NAMALWA (cell line): ENCODE results near the gene MYBPHL.
A peak's percentile ranks its signal among the peaks of the same experiment; 100 is the strongest.

Experiments
- DNase-seq: peaks from one replicate; pipeline ENCODE4 v3.0.0-alpha.2; 2015; ENCODE audit warnings: low spot score

MYBPHL gene

GRCh38 chr1:109252893-109253802 is 53.7 kb downstream of the MYBPHL start:
- DNase-seq = peak; percentile 55

DNA sequence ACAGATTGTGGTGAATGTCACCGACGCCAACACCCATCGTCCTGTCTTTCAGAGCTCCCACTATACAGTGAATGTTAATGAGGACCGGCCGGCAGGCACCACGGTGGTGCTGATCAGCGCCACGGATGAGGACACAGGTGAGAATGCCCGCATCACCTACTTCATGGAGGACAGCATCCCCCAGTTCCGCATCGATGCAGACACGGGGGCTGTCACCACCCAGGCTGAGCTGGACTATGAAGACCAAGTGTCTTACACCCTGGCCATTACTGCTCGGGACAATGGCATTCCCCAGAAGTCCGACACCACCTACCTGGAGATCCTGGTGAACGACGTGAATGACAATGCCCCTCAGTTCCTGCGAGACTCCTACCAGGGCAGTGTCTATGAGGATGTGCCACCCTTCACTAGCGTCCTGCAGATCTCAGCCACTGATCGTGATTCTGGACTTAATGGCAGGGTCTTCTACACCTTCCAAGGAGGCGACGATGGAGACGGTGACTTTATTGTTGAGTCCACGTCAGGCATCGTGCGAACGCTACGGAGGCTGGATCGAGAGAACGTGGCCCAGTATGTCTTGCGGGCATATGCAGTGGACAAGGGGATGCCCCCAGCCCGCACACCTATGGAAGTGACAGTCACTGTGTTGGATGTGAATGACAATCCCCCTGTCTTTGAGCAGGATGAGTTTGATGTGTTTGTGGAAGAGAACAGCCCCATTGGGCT is 54.5 kb downstream of the MYBPHL start:
- no peak for DNase-seq

DNA sequence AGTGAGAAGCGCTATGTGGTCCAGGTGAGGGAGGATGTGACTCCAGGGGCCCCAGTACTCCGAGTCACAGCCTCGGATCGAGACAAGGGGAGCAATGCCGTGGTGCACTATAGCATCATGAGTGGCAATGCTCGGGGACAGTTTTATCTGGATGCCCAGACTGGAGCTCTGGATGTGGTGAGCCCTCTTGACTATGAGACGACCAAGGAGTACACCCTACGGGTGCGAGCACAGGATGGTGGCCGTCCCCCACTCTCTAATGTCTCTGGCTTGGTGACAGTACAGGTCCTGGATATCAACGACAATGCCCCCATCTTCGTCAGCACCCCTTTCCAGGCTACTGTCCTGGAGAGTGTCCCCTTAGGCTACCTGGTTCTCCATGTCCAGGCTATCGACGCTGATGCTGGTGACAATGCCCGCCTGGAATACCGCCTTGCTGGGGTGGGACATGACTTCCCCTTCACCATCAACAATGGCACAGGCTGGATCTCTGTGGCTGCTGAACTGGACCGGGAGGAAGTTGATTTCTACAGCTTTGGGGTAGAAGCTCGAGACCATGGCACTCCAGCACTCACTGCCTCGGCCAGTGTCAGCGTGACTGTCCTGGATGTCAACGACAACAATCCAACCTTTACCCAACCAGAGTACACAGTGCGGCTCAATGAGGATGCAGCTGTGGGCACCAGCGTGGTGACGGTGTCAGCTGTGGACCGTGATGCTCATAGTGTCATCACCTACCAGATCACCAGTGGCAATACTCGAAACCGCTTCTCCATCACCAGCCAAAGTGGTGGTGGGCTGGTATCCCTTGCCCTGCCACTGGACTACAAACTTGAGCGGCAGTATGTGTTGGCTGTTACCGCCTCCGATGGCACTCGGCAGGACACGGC is 55.3 kb downstream of the MYBPHL start:
- no peak for DNase-seq

DNA sequence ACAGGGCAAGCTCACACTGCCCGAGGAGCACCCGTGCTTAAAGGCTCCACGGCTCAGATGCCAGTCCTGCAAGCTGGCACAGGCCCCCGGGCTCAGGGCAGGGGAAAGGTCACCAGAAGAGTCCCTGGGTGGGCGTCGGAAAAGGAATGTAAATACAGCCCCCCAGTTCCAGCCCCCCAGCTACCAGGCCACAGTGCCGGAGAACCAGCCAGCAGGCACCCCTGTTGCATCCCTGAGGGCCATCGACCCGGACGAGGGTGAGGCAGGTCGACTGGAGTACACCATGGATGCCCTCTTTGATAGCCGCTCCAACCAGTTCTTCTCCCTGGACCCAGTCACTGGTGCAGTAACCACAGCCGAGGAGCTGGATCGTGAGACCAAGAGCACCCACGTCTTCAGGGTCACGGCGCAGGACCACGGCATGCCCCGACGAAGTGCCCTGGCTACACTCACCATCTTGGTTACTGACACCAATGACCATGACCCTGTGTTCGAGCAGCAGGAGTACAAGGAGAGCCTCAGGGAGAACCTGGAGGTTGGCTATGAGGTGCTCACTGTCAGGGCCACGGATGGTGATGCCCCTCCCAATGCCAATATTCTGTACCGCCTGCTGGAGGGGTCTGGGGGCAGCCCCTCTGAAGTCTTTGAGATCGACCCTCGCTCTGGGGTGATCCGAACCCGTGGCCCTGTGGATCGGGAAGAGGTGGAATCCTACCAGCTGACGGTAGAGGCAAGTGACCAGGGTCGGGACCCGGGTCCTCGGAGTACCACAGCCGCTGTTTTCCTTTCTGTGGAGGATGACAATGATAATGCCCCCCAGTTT is 56.1 kb downstream of the MYBPHL start:
- DNase-seq = no peak

DNA sequence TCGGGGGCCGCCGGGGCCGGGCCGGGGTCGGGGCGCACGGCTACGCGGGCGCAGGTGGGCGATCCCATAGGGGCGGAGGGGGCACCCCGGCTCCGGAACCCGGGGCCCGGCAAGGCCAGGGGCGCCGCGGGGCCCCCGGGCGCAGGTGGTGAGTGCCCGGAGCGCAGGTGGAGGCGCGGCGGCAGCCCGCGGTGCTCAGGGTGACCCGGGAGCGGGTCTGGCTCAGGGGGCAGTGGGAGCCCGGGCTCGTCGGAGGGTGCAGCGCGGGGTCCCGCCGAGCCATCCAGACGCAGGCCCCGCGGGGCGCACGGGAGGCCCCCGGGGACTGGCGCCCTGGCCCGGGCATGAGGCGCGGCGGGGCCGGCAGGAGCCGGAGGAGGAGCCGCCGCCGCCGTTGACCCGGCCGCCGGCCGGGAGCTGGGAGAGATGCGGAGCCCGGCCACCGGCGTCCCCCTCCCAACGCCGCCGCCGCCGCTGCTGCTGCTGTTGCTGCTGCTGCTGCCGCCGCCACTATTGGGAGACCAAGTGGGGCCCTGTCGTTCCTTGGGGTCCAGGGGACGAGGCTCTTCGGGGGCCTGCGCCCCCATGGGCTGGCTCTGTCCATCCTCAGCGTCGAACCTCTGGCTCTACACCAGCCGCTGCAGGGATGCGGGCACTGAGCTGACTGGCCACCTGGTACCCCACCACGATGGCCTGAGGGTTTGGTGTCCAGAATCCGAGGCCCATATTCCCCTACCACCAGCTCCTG is 57.0 kb downstream of the MYBPHL start:
- DNase-seq = no peak

DNA sequence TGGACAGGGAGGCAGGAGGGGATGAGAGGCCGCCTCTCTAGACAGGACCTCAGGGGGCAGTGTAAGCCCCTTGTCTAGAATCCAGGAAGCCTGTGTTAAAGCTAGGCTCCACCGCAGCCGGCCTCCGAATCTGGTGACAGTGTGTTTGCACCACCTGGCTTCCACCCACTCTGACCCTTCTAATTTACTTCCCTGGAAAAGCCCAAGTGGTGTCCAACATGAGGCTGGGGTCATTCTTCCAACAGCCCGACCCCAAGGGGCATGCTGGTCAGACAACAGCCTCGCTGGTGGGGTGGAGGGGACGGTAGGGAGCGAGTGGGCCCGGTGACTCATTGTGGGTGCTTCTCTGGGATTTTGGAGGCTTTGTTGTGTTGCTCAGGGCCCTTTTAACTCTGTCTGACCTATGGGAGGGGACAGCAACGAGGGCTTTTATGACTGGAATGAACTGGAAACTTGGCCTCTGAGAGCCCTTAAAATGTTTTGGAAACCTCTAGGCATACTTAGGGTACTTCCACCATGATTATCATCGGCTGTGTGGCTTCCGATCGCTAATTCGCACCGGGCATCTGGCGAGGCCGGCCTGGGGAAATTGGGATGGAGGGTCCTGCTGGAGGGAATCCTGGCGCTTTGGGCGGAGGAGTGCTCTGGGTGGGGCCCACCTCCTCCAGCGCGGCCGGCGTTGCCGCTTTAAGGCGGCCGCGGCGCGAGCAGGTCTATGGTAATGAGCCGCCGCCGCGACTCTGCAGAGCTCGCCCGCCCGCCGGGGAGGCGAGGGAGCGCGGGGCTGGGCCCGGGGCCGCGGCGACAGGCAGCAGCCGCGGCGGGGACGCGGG is 57.8 kb downstream of the MYBPHL start, which contains the start of gene CELSR2:
Gene CELSR2 (plus strand): TSS at position 743 of the 833 bp plus-strand sequence. CDS start 541 bp downstream, outside the sequence.
- peak; percentile 72 for DNase-seq

DNA sequence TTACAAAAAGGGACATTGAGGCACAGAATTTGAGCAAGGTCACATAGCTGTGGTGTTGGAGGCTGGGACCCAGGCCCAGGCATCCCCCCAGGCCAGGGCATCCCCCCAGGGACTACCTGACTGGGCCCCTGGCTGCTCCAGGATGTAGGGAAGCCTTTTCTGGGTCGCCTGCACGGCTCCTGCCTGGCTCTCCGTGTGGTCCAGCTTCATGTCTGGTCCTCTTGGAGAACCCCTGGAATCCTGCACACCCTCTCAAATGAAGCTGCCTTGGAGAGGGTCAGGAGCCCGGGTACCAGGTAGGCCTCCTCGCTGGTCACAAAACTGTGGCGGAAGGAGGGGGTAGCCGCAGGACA is 58.4 kb downstream of the MYBPHL start:
- DNase-seq = no peak

GRCh38 chr1:109247401-109248365 is 59.1 kb downstream of the MYBPHL start:
- DNase-seq = no peak

DNA sequence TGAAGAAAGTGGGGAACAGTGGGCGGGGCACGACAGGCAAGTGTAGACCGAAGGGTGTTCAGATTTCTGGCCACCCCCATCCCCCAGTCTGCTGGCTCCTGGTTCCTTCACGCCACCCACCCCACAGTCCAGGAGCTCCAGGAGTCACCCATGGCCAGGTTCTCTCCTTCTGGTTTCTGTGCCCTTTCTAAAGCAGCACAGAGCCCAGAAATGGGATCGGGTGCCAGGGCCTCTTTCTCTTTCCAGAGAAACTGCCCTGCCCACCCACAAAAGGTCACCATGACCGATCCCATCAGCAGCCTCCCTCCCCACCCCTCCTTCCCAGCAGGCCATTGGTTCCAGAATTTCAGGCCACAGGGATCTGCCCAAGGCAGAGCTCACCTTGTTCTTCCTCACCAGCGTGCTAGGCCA is 60.7 kb downstream of the MYBPHL start:
- DNase-seq = no peak

- DNase-seq = no peak
Measured at GRCh38 chr1:109243860-109244552, 62.8 kb downstream of the MYBPHL start.

GRCh38 chr1:109243221-109243620 is 63.6 kb downstream of the MYBPHL start:
- DNase-seq = no peak

GRCh38 chr1:109242387-109242786 is 64.4 kb downstream of the MYBPHL start:
- no peak for DNase-seq
